Prostate gland (tissue), 2 donors: ENCODE results near the gene RNF7. TPM values are rescaled to one million over a fixed set of nuclear protein-coding genes. Genes with fewer than 3 reads are reported as not detected.
A peak's percentile ranks its signal among the peaks of the same experiment; 100 is the strongest.
"Not testable (repeated sequence)": the region's sequence is repeated elsewhere in the genome, so short reads cannot be mapped to it uniquely, and the experiment has no call there.

Experiments
- DNase-seq: peaks from one replicate; pipeline ENCODE4 v3.0.0-alpha.2; 2019; ENCODE audit warnings: low spot score
- H3K27ac ChIP-seq, 2 donors: fragments of 200-600 bp; sonication (generic); 2 replicates each; pipeline ENCODE4 v1.5.1; 2017 to 2019
- H3K27me3 ChIP-seq: fragments of 200-600 bp; sonication (generic); replicated peaks from 2 replicates; pipeline ENCODE4 v1.5.1; 2019; ENCODE audit not compliant: insufficient read depth
- H3K36me3 ChIP-seq, 2 donors: fragments of 200-600 bp; sonication (generic); 1 replicate in 1 of 2; 2 replicates in 1 of 2; pipeline versions ENCODE4 v1.5.1 to v1.8.1; 2017 to 2019
- H3K4me1 ChIP-seq: fragments of 200-600 bp; sonication (generic); replicated peaks from 2 replicates; pipeline ENCODE4 v1.5.1; 2019
- H3K4me3 ChIP-seq, 2 donors: fragments of 200-600 bp; sonication (generic); 2 replicates each; pipeline ENCODE4 v1.5.1; 2017 to 2019
- H3K9me3 ChIP-seq: fragments of 200-600 bp; sonication (generic); 2 replicates; pipeline ENCODE4 v1.5.1; 2017
- CTCF ChIP-seq, 4 experiments: fragments of 200-600 bp in 2 of 4; fragments of 450-650 bp in 2 of 4; sonication (generic) in 2 of 4; IDR thresholded peaks; 1 replicate in 3 of 4; 2 replicates in 1 of 4; pipeline ENCODE4 v1.5.1; 2016 to 2019; ENCODE audit warnings: antibody characterized with exemption in 4 of 4, mild to moderate bottlenecking in 2 of 4, moderate library complexity in 2 of 4
- POLR2A ChIP-seq: fragments of 450-650 bp; IDR thresholded peaks from one replicate; pipeline ENCODE4 v1.6.1; 2016; ENCODE audit warnings: antibody characterized with exemption, mild to moderate bottlenecking
- POLR2AphosphoS5 ChIP-seq: sonication (generic); formaldehyde crosslinking; IDR thresholded peaks from one replicate; pipeline ENCODE4 v1.6.1; 2017; ENCODE audit warnings: antibody characterized with exemption
- WGBS: methylation state at CpG from one replicate; pipeline ENCODE4 v1.1.5; 2018; 5-methylcytosine and 5-hydroxymethylcytosine counted together
- intact Hi-C: fragments of 100-400 bp; cut with DNase I; formaldehyde crosslinking; loops from one replicate; pipeline ENCODE4 v1.14.2; 2022
- total RNA-seq, 2 donors: library from RNA; depleted of rRNA; stranded (reverse); fragments of >200 nt; gene quantifications; one replicate each; pipeline ENCODE4 v1.1.0, GENCODE V29; 2016

Gene RNF7
- total RNA-seq, 2 donors from 2014 or later, result 68.5 to 92.4 TPM

GRCh38 chr3:141782386-141782932 lies 44.4 kb downstream of the RNF7 start:
- Histone ChIP-seq H3K9me3 (no peaks in the 10 kb centered on the region), H3K27me3 (no peaks in the 10 kb centered on the region), H3K4me1 (no peaks in the 10 kb centered on the region), H3K4me3 (no peak overlapping the region), H3K27ac (no peak overlapping the region), H3K36me3 (no peaks in the 10 kb centered on the region)
- no peak for TF ChIP-seq POLR2A
- TF ChIP-seq CTCF (IDR thresholded peaks at IDR 0.05), result peak in 2 of 4 experiments; percentile 26 to 33
- WGBS, result 75% methylated on average over 4 of the region's 4 CpGs
- no peak for DNase-seq
- intact Hi-C loops, result no loop called here

GRCh38 chr3:141783632-141784031 lies 45.5 kb downstream of the RNF7 start:
- DNase-seq, result no peak
- Histone ChIP-seq H3K4me3 (no peak overlapping the region), H3K4me1 (no peaks in the 10 kb centered on the region), H3K27me3 (no peaks in the 10 kb centered on the region), H3K9me3 (no peaks in the 10 kb centered on the region), H3K27ac (no peak overlapping the region), H3K36me3 (no peaks in the 10 kb centered on the region)
- TF ChIP-seq CTCF (IDR thresholded peaks at IDR 0.05), result no peak
- TF ChIP-seq POLR2A, result no peak
- no peak for TF ChIP-seq POLR2AphosphoS5
- intact Hi-C loops, result no loop called here
- WGBS, result 84% methylated on average over 6 of the region's 6 CpGs

GRCh38 chr3:141784096-141784495 lies 46.0 kb downstream of the RNF7 start:
- no peak for TF ChIP-seq CTCF (IDR thresholded peaks at IDR 0.05)
- no peak for TF ChIP-seq POLR2AphosphoS5
- no peak for TF ChIP-seq POLR2A
- no peaks in the 10 kb centered on the region for H3K36me3 ChIP-seq
- no peak overlapping the region for H3K4me3 ChIP-seq

GRCh38 chr3:141784531-141784930 lies 46.4 kb downstream of the RNF7 start:
- H3K4me3 ChIP-seq, result no peak overlapping the region
- WGBS, result 72% methylated on average over 2 of the region's 2 CpGs
- intact Hi-C loops, result no loop called here
- H3K27ac ChIP-seq, result no peak overlapping the region
- no peaks in the 10 kb centered on the region for H3K9me3 ChIP-seq
- no peaks in the 10 kb centered on the region for H3K27me3 ChIP-seq
- TF ChIP-seq POLR2AphosphoS5 (no peak), POLR2A (no peak), CTCF (IDR thresholded peaks at IDR 0.05) (no peak)
- H3K36me3 ChIP-seq, result no peaks in the 10 kb centered on the region
- no peak for DNase-seq
- no peaks in the 10 kb centered on the region for H3K4me1 ChIP-seq

More at GRCh38 chr3:141784096-141784495, 46.0 kb downstream of the RNF7 start:
- DNase-seq, result no peak
- no peaks in the 10 kb centered on the region for H3K9me3 ChIP-seq
- 73% methylated on average over 8 of the region's 8 CpGs for WGBS
- H3K27ac ChIP-seq, result no peak overlapping the region
- no peaks in the 10 kb centered on the region for H3K4me1 ChIP-seq
- intact Hi-C loops, result no loop called here
- H3K27me3 ChIP-seq, result no peaks in the 10 kb centered on the region

GRCh38 chr3:141788149-141788548 lies 50.1 kb downstream of the RNF7 start:
- TF ChIP-seq POLR2A (no peak), CTCF (IDR thresholded peaks at IDR 0.05) (no peak), POLR2AphosphoS5 (no peak)
- no peaks in the 10 kb centered on the region for H3K27me3 ChIP-seq
- no peaks in the 10 kb centered on the region for H3K9me3 ChIP-seq
- intact Hi-C loops, result no loop called here
- 92% methylated on average over 4 of the region's 4 CpGs for WGBS
- H3K27ac ChIP-seq, result no peak overlapping the region
- no peaks in the 10 kb centered on the region for H3K4me1 ChIP-seq
- H3K4me3 ChIP-seq, result no peak overlapping the region
- H3K36me3 ChIP-seq, result no peaks in the 10 kb centered on the region
- no peak for DNase-seq

- WGBS, result 86% methylated on average over 5 of the region's 5 CpGs
- H3K27me3 ChIP-seq, H3K36me3 ChIP-seq, H3K4me3 ChIP-seq, H3K27ac ChIP-seq, intact Hi-C loops, H3K9me3 ChIP-seq, DNase-seq, H3K4me1 ChIP-seq: not testable (repeated sequence)
These were observed 50.7 kb downstream of the RNF7 start for GRCh38 chr3:141788750-141789149.
